A549 (cell line): ENCODE results near the gene DSCAML1. TPM values are rescaled to one million over a fixed set of nuclear protein-coding genes. Genes with fewer than 3 reads are reported as not detected.

Experiments used
- ATAC-seq, 2 experiments: fragments of 200-7000 bp in 1 of 2; fragments of >200 bp in 1 of 2; cut with Nextera tagmentation in 1 of 2; cut with Tn5 transposase in 1 of 2; 3 replicates each; pipeline versions ENCODE4 v1.8.0 to v1.9.1; 2018 to 2020; ENCODE audit warnings: mild to moderate bottlenecking in 1 of 2, moderate library complexity in 1 of 2
- CTCF ChIA-PET: fragments of 300-600 bp; sonication (Branson Sonifier 250); formaldehyde crosslinking; extraction: SDS; loops from one replicate; lab custom pipeline; 2021; ENCODE audit warnings: antibody characterized with exemption, inconsistent platforms; lab: Yijun Ruan, JAX
- POLR2A ChIA-PET: fragments of 350-600 bp; formaldehyde crosslinking; extraction: SDS; loops from one replicate; lab custom pipeline; 2021; ENCODE audit warnings: antibody characterized with exemption, inconsistent platforms; lab: Yijun Ruan, JAX
- DNase-seq, 2 experiments: peaks; one replicate each; pipeline versions ENCODE4 v3.0.0 to v3.0.0-alpha.2; 2011 to 2016; ENCODE audit warnings: low read depth in 1 of 2, low spot score in 1 of 2
- FAIRE-seq: peaks from 2 replicates; lab custom pipeline; 2011; peaks lifted over from hg19 to GRCh38; lab: Jason Lieb, UNC
- H3K27ac ChIP-seq, 2 experiments: fragments of >200 bp; sonication (Bioruptor Twin); formaldehyde crosslinking; 3 replicates each; pipeline ENCODE4 v1.5.1; 2016 to 2017
- H3K4me1 ChIP-seq: fragments of >200 bp; sonication (Bioruptor Twin); formaldehyde crosslinking; 3 replicates; pipeline ENCODE4 v1.6.1; 2016
- H3K4me2 ChIP-seq: fragments of >200 bp; sonication (Bioruptor Twin); formaldehyde crosslinking; 3 replicates; pipeline ENCODE4 v1.6.1; 2016
- H3K4me3 ChIP-seq: fragments of >200 bp; sonication (Bioruptor Twin); formaldehyde crosslinking; 3 replicates; pipeline ENCODE4 v1.5.1; 2016
- H3K9me3 ChIP-seq: fragments of >200 bp; sonication (Bioruptor Twin); formaldehyde crosslinking; 3 replicates; pipeline ENCODE4 v1.6.1; 2016
- CBX2 ChIP-seq: fragments of 200-600 bp; sonication (generic); IDR thresholded peaks from 2 replicates; pipeline ENCODE4 v1.6.1; 2016; ENCODE audit warnings: low read depth, mild to moderate bottlenecking, borderline replicate concordance
- CEBPB ChIP-seq, 2 experiments: fragments of >200 bp in 1 of 2; sonication (Bioruptor Twin) in 1 of 2; formaldehyde crosslinking in 1 of 2; IDR thresholded peaks; 2 replicates each; pipeline ENCODE4 v1.6.1; 2012 to 2016
- CHD2 ChIP-seq: fragments of 150-350 bp; IDR thresholded peaks from 2 replicates; pipeline ENCODE4 v1.6.1; 2014; ENCODE audit warnings: low read length; ENCODE audit not compliant: partially characterized antibody
- CTCF ChIP-seq: fragments of >200 bp; sonication (Bioruptor Twin); formaldehyde crosslinking; IDR thresholded peaks from 3 replicates; pipeline ENCODE4 v1.5.1; 2016
- EHMT2 ChIP-seq: fragments of 200-600 bp; sonication (generic); IDR thresholded peaks from 2 replicates; pipeline ENCODE4 v1.6.1; 2016; ENCODE audit warnings: antibody characterized with exemption, low read depth, mild to moderate bottlenecking, moderate library complexity
- EP300 ChIP-seq, 2 experiments: fragments of >200 bp; sonication (Bioruptor Twin); formaldehyde crosslinking; IDR thresholded peaks; 2 replicates in 1 of 2; 3 replicates in 1 of 2; pipeline ENCODE4 v1.6.1; 2016 to 2017
- HDAC2 ChIP-seq: fragments of 200-600 bp; sonication (generic); IDR thresholded peaks from 2 replicates; pipeline ENCODE4 v1.6.1; 2016
- HMGXB4 ChIP-seq: fragments of 250-450 bp; sonication (Bioruptor Pico); IDR thresholded peaks from 2 replicates; pipeline ENCODE4 v1.5.0; 2021; ENCODE audit warnings: mild to moderate bottlenecking, moderate library complexity, borderline replicate concordance
- HOXA7 ChIP-seq: fragments of 250-450 bp; sonication (Bioruptor Pico); IDR thresholded peaks from 2 replicates; pipeline ENCODE4 v1.5.0; 2020; ENCODE audit warnings: mild to moderate bottlenecking, moderate library complexity
- JUN ChIP-seq, 2 experiments: fragments of >200 bp; sonication (Bioruptor Twin); formaldehyde crosslinking; IDR thresholded peaks; 2 replicates in 1 of 2; 3 replicates in 1 of 2; pipeline ENCODE4 v1.6.1; 2016 to 2017
- MAX ChIP-seq: IDR thresholded peaks from 2 replicates; pipeline ENCODE4 v1.6.1; 2012
- MAZ ChIP-seq: fragments of 150-350 bp; IDR thresholded peaks from 2 replicates; pipeline ENCODE4 v1.6.1; 2014; ENCODE audit warnings: antibody characterized with exemption, low read depth, low read length, borderline replicate concordance
- MYC ChIP-seq: IDR thresholded peaks from 2 replicates; pipeline ENCODE4 v1.6.1; 2012; ENCODE audit warnings: mild to moderate bottlenecking, inconsistent platforms, low read length, improper control_type of control experiment, borderline replicate concordance
- POLR2A ChIP-seq: IDR thresholded peaks from 2 replicates; pipeline ENCODE4 v1.6.1; 2012; ENCODE audit warnings: mild to moderate bottlenecking, low read length
- POLR2AphosphoS2 ChIP-seq: conservative IDR thresholded peaks from 2 replicates; pipeline ENCODE4 v1.6.1; 2012; ENCODE audit warnings: low read length, improper control_type of control experiment, inconsistent platforms
- RCOR1 ChIP-seq: fragments of 150-350 bp; IDR thresholded peaks from 2 replicates; pipeline ENCODE4 v1.6.1; 2014; ENCODE audit warnings: antibody characterized with exemption, low read length, low read depth
- SMC3 ChIP-seq: fragments of >200 bp; sonication (Bioruptor Twin); formaldehyde crosslinking; IDR thresholded peaks from 3 replicates; pipeline ENCODE4 v1.6.1; 2018; ENCODE audit warnings: inconsistent platforms
- SREBF2 ChIP-seq: fragments of 450-650 bp; IDR thresholded peaks from 2 replicates; pipeline ENCODE4 v1.6.1; 2014; ENCODE audit warnings: mild to moderate bottlenecking, moderate library complexity
- ZSCAN20 ChIP-seq: fragments of 250-450 bp; sonication (Bioruptor Pico); IDR thresholded peaks from 2 replicates; pipeline ENCODE4 v1.8.0; 2022; ENCODE audit warnings: mild to moderate bottlenecking, moderate library complexity
- WGBS: methylation state at CpG from one replicate; pipeline ENCODE4 v1.1.6; 2017; ENCODE audit errors: missing lambda C conversion rate; 5-methylcytosine and 5-hydroxymethylcytosine counted together
- polyA plus RNA-seq, 4 experiments: library from polyadenylated mRNA; depleted of rRNA in 3 of 4; stranded (reverse); fragments of >200 nt; fragmentation: RNase III in 1 of 4; extraction: RNeasy Plus Mini Kit Qiagen cat#74134 plus additional on column Dnase treatment in 1 of 4; gene quantifications; 2 replicates in 3 of 4; 3 replicates in 1 of 4; pipeline ENCODE4 v1.2.3, GENCODE V29; 2011 to 2017
- TF ChIP-seq, protein P1 (sequence below): fragments of 450-650 bp; IDR thresholded peaks from 2 replicates; pipeline ENCODE4 v1.6.1; 2014; ENCODE audit warnings: antibody characterized with exemption
- TF ChIP-seq, protein P2 (sequence below): fragments of >200 bp; sonication (Bioruptor Twin); formaldehyde crosslinking; IDR thresholded peaks from 2 replicates; pipeline ENCODE4 v1.6.1; 2016
- TF ChIP-seq, protein P3 (sequence below): IDR thresholded peaks from 2 replicates; pipeline ENCODE4 v1.6.1; 2012; ENCODE audit warnings: low read depth, borderline replicate concordance

DSCAML1 gene
- polyA plus RNA-seq, 2 of the 4 experiments (the other 2 are of a cell fraction): 0.12 to 0.31 TPM

DNA sequence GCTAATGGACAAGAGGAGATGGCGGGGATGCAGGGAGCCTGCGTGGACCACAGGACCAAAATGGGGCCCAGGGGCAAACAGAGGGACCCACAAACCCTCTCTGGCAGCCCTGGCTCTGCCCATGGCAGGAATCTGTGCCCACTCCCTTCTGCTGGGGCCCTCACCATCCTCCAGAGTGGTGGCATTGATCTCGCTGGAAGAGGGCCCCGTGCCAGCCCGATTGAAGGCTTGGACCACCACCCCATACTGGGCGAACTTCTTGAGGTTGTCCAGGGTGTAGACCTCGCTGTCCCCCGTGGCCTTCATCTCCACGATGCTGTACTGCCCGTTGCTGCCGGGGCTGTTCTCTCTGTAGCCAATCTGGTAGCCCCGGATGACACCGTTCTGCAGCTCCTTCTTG is 332.2 kb downstream of the DSCAML1 start:
- ChIA-PET POLR2A (no interaction called here), CTCF (interaction anchor here (0.7 kb wide), 1 partner anchor 39 kb away, joined by 3 read pairs; no protein-coding TSS in a partner anchor)
- Histone ChIP-seq H3K27ac (no peak overlapping the region), H3K4me1 (no peaks in the 10 kb centered on the region), H3K4me2 (no peak overlapping the region), H3K4me3 (no peak overlapping the region), H3K9me3 (no peaks in the 10 kb centered on the region)
- DNase-seq (no peak), ATAC-seq (no peak; a peak in 1 of 6 replicates), FAIRE-seq (no peak)
- TF ChIP-seq POLR2AphosphoS2 (no peak), SREBF2 (no peak), RCOR1 (no peak), EHMT2 (no peak), CTCF (no peak), CEBPB (IDR thresholded peaks at IDR 0.05) (no peak), MAX (no peak), MYC (no peak), POLR2A (no peak), CHD2 (no peak), MAZ (no peak), HOXA7 (CRISPR knock-in tag) (no peak), HMGXB4 (CRISPR knock-in tag) (no peak)
- TF ChIP-seq, protein P1, sequence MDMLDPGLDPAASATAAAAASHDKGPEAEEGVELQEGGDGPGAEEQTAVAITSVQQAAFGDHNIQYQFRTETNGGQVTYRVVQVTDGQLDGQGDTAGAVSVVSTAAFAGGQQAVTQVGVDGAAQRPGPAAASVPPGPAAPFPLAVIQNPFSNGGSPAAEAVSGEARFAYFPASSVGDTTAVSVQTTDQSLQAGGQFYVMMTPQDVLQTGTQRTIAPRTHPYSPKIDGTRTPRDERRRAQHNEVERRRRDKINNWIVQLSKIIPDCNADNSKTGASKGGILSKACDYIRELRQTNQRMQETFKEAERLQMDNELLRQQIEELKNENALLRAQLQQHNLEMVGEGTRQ: no peak
- TF ChIP-seq, protein P2, sequence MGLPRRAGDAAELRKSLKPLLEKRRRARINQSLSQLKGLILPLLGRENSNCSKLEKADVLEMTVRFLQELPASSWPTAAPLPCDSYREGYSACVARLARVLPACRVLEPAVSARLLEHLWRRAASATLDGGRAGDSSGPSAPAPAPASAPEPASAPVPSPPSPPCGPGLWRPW: no peak
- TF ChIP-seq, protein P3, sequence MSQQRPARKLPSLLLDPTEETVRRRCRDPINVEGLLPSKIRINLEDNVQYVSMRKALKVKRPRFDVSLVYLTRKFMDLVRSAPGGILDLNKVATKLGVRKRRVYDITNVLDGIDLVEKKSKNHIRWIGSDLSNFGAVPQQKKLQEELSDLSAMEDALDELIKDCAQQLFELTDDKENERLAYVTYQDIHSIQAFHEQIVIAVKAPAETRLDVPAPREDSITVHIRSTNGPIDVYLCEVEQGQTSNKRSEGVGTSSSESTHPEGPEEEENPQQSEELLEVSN: no peak
- WGBS: 70% methylated on average over 3 of the region's 13 CpGs

DNA sequence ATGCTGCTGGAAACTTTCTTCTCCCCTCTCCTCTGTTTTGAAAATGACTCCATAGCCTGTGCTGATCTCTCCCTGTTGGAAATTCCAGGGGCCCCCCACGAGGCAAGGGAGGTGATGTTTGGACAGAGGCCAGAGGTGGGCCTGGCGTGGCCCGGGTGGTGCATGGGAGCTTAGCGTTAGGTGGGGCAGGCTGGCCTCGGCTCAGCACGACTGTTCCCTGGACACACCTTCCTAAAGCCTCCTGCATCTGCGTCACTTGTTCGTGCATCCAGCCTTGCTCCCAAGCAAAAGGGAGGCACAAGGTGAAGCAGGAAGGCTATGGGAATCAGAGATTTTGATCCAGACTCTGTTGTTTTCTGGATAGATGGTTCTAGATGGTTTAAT is 334.2 kb downstream of the DSCAML1 start:
- ChIA-PET CTCF (no interaction called here), POLR2A (no interaction called here)
- Histone ChIP-seq H3K27ac (no peak overlapping the region), H3K9me3 (no peaks in the 10 kb centered on the region), H3K4me2 (no peak overlapping the region), H3K4me3 (no peak overlapping the region), H3K4me1 (no peaks in the 10 kb centered on the region)
- 39% methylated on average over 4 of the region's 8 CpGs for WGBS
- DNase-seq (no peak), FAIRE-seq (no peak), ATAC-seq (no peak)
- TF ChIP-seq HDAC2 (no peak), EP300 (IDR thresholded peaks at IDR 0.05) (no peak), JUN (IDR thresholded peaks at IDR 0.05) (no peak), ZSCAN20 (CRISPR knock-in tag) (no peak), MAZ (no peak), SMC3 (no peak), CBX2 (no peak), POLR2AphosphoS2 (no peak)
- TF ChIP-seq, protein P2: no peak
